Stimulated activated CD4-positive, alpha-beta T cell treated with anti-CD3 and anti-CD28 coated beads, Interleukin-12 subunit alpha, Interleukin-12 subunit beta, amount 100 ng/mL, for 4 hours (primary cell): Measurements from ENCODE around the gene NPR3.
"Not testable (repeated sequence)": the region's sequence is repeated elsewhere in the genome, so short reads cannot be mapped to it uniquely, and the experiment has no call there.

ENCODE experiments used
- DNase-seq: peaks from one replicate; pipeline ENCODE4 v3.0.0-alpha.2; 2020

Gene NPR3

DNA sequence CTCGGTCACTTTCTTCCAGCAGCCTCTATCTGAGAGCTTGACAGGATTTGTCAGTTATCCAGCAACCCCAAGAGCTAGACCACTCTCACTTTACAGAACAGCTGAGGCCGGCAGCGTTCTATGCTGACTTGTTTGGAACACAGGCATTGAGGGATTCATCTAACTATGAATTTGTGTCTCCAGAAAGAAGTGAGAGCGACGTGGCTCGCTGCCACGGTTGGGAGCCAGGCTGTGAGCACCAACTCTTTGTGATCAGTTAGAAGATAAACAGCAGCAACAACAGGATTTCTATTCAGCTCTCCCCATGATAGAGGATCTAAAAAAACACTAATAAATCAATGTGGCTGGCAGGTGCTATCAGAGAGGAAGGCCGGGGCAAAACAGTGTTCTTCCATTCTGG lies 58.6 kb downstream of the NPR3 start:
- DNase-seq, result no peak

DNA sequence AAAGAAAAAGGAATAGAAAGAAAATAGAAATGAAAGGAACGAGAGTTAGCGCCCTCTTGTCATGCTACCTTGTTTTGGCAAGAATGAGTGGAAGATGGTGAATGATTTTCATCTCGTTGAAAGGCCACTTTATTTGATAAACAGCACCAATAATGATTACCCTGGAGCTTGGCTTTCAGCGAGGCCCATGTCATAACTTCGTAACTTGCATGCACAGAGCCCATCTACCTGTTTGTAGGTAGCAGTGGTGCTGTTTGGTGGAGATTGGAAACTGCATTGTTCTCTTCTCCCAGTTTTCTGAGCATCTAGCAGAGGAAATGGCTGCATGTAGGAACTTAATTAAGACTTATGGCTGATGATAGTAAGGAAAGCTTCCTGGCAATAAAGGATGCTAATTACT lies 59.3 kb downstream of the NPR3 start:
- DNase-seq, result no peak

DNA sequence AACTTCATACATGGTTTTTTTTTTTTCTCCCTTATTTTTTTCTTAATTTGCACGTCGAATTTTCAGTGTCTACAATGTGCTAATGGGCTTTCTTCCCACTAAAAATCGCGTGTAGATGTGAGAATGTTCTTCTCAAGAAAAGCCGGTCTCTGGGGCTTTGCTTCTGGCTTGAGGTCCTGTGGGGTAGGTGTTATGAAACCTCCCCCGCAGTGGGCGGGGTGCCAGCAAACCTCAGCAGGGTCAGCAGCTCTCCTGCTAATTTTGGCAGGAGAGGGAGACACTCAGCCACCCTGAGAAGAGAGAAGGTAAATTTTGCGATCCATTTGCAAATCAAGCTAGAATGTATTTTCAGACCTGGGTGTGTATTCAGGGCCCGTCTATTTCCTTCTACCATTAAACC lies 59.9 kb downstream of the NPR3 start:
- no peak for DNase-seq

DNA sequence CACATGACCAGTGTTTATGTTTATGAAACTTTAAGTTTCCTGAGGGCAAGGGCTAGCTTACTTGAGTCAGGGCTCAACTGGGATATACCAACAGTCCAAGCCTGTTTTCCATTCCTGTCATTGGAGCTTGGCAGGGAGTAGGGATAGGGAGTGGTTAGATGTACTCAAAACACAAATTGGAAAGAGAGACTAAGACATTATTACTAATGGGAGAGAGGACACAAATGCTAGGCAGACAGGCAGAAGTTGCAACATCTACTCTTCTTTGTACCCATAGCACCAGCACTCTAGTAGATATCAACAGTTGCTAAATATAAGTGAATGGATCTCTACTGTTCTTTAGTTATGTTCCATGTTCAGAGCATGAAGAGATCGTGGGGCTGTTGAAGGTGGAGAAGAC lies 62.8 kb downstream of the NPR3 start:
- no peak for DNase-seq

DNA sequence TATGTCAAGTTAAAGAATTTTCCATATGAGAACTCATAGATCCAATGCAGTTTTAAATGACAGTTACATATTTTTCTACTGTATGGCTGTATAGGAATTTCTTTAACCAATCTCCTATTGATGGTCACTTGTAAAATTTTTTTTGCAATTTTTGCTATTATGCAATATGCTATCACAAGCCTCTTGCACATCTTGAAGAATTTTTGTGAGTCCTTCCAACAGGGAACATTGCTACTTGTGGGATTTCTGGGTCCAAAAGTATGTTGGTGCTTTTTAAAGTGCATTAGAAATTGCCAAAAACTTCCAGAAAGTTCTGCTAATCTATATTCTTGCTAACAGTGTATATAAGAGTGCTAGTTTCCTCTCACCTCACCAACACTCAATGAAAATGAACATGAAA lies 65.1 kb downstream of the NPR3 start:
- DNase-seq, result no peak

DNA sequence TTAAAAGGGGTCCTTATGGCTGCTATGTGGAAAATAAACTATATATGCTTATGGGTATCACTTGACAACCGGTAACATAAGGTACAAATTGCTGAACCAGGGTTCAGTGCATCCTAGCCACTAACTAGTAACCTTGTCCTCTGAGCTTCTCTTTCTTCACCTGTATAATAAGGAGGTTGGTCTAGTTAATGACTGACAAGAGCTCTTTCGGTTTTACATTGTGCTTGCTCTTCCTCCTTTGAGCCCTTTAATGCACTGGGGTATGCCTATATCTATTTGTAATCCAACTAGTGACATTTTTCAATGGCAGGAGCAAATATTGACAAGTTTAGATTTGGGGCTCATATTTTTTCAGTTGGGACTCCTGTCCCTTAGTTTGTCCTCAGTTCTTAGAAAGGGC lies 66.1 kb downstream of the NPR3 start:
- no peak for DNase-seq

DNA sequence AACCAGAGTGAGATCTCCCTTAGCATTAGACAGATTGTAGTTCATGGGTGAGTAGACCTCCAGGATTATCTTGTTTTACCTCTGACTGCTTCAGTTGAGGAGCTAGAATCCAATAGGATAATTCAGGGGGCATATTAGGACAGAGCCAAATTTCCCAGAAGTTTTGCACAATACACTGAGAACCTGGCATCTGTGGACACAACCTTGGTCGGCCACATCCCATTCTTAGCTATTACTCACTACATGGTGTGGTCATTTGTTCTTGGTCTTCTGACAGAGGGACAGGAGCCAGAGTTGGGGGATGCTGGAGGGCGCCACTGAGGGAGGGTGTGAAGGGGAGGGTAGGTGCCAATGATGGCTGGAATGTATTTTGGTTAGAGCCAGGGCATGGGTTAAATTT lies 66.6 kb downstream of the NPR3 start:
- DNase-seq, result no peak

DNA sequence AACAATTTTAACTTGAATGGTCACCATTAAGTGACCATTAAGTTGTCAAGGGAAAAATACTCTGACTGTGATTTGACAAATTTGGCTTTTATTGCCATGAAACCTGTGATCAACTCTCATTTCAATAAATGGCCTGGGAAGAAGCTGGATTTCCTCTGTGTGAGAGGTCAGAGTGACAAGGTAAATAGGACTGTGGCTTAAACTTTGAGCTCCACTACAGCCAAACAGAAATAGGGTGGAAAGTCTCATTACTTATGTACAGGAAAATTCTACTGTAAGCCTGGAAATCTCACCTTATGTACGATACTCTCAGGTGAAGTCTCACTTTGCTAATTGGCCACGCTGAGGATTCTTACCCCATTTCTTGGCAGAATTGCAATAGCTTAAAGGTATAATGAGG lies 67.3 kb downstream of the NPR3 start:
- no peak for DNase-seq

DNA sequence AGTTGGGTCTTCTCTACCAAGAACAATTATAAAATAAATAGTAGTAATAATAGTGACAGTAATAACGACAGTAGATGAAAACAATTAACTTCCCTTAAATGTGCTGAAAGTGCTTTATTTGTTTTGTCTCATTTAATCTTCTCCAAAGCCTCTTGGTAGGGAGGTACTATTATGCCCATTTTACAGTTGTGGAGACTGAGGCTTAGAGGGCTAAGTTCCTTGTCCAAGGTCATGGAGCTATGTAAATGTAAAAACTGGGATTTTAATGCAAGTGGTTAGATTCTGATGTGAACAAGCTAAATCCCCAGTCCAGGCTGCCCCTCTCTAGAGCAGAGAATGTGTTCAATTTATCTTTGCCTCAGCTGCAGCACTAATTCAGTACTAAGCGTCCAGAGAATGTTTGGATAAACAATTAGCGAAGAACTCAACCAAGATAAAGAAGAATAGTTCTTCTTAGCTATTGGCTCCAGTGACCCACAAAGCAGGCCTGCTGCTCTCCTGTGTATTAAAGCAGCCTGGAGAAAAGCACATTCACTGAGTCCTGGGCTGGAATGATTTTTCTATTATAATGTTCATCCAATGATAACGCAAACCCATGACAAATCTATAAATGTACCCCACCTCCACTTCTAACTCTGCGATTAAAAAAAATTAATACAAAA lies 68.8 kb downstream of the NPR3 start:
- DNase-seq, result no peak

DNA sequence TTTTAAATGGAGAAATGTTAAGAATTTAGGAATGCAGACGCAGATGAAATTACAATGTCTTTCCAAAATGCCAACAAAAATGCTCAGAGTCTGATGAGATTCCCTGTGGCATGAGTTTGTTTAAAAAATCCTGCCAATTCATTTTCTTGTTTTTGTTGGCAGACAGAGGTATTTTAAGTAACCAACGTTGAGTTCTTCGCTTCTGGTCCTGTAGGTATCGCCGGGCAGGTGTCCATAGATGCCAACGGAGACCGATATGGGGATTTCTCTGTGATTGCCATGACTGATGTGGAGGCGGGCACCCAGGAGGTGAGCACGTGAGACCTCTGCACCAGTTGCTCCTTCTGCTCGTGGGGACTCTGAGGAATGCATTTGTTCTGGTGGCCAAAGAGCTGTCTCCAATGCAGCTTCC lies 69.4 kb downstream of the NPR3 start:
- no peak for DNase-seq

DNA sequence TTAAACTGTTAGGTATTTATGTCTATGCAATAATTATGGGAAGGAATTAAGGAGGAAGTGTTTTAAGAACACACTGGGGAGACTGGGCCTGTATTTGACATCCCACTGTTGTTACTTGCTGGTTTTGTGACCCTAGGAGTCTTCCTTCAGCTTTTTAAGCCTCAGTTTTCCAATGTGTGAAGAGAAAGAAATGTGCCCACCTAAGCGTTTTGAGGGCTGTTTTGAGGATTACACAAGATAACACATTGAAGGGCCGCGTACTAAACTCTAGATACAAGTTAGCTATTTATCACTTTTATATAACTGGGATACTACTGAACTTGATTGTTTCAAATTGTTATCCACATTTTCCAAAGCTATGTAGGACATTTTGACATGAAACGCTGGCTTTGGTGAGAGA lies 72.5 kb downstream of the NPR3 start:
- no peak for DNase-seq

DNA sequence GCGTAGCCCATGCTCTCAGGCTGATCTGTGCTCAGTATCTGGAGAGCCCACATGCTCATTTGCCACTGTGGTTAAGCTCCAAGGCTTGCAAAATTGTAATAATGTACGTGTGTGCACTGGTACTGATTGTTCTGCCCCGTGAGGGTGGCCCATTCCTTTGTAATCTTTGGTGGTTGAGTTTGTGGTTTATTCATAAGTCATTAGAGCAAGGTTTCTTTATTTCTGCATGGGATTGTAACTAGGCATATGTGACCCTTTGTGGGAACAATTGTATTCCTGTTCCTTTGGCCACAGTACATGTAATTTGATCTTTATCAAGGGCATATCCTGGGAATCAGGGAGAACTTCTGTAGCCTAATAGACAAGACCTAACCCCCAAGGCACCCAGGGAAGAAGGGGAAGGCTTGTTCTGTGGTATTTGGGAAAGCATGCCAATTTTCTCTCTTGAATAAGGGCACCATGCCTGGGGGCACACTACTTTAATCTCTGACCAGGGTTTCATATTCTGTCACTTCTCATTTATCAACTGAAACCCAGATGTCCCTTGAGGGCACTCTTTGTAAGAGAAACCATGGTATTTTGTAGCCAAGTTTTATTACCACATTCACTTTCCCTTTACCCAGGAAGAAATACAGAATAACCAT lies 74.6 kb downstream of the NPR3 start:
- no peak for DNase-seq

DNA sequence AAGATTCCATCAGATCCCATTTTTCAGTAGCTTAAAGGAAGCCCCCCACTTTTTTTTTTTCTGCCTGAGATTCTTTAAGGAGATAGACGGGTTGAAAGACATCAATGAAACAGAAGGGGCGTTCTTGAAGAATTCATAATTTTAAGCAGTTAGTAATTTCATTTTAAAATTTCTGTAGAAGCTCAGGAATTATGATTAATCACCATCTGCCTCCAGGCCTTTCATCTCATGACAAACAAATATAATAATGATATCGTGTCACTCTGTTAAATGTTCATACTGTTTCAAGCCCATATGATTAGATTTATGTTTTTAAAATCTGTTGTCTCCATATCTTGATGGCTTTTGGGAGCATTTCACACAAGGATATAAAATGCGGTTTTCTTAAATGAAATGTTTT lies 75.2 kb downstream of the NPR3 start:
- no peak for DNase-seq

DNA sequence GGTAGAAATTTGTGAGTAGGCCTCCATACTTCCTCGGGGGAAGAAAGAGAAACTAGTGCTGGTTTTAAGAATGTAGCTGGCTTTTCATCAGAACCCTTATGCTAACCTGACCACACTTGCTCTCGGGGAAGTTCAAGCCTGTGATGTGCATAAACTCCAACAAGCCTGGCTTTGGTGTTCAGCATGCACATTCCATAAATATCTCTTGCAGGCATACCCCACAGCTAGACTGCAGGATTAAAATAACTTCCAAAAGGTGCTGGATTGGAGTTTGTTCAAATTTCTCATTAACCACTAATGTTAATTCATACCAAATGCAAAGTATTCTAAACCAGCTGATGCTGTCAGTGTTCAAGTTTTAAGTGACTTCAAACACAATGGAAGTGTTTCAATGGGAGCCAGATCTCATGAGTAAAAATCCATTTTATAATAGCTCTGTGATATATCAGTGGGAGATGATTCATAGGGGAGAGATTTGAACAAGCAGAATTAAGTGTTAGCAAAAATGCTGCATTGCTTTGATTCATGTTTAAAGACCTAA lies 79.4 kb downstream of the NPR3 start:
- no peak for DNase-seq

DNA sequence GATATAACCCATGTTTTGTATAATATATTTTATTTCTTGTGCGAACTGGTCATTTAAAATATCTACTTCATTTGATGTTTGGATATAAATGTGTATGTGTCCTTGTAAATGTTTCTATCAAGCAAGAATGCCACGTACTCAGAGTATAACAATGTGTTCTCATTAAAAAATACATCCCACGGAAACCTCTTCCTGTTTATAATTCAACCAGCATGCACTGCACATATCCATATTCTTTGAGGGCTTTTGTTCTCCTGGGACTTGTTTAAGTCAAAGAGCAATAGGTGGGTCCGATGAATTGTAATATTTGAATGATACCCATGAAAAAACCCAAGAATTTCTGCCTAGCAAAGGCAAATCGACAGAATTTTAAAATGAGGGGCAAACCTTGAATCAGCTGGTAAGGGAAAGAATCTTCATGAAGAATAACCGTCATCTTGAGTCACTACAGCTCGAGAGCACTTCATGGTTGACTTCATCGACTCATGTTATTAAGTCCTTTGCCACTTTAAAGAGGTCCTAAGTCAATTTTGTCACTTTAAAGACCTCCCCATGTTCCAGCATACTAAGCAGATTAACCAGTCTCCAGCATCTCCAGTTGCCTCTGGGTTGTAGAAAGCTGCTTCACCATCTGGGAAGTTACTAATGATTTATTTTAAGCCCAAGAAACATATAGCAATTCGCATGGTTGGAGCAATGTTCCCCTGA lies 80.6 kb downstream of the NPR3 start:
- no peak for DNase-seq

DNA sequence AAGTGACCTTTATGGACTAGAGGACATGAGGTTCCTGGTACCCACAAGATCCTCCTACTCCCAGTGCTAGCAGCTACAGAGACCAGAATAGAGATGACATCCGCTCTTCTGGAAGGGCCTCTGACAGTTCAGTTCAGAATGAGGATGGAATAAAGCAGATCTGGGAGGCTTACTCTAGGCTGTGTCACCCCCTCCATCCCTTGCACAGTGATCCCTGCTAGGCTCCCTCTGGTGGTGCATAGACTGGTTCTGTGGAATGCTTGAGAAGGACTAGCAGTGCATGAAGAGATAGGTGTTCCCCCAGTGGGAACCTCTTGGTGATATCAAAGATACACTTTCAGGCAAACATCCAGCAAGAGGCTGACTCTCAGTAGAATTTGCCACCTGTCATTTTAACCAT lies 83.0 kb downstream of the NPR3 start:
- DNase-seq, result no peak

DNA sequence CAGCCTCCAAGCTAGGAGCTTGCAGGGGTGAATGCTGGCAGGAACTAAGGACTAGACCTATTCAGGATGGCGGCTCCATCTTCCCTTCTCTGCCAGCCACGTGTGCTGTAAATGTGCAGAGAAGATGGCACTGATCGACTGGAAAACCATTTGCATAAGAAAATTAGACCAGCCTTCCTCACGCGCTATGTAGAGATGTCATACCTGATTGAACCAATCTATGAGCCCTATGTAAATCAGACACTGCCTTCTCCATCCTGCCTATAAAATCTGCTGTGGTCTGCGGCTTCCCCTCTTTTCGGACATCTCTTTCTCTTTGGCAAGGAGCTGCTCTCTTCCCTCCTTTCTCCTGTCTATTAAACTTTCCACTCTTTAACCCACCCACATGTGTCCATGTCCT lies 91.6 kb downstream of the NPR3 start:
- no peak for DNase-seq

DNA sequence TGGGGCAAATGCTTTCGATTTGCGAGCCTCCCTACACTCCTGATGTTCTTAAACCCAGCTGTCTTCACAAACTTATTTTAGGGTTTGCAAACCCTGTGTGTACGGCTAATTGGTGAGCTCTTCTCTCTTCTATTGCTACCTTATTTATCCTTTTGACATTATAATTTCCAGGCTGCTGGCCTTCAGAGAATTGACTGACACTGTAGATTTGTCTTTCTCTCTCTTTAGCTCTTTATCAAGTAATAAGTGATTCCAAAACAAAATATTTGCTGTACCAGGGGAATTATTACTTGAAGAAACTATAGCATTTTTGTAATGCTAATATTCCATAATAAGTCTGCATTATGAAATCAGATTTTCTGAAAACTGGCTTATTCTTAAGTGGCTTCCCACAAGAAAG lies 92.5 kb downstream of the NPR3 start:
- DNase-seq, result no peak

DNA sequence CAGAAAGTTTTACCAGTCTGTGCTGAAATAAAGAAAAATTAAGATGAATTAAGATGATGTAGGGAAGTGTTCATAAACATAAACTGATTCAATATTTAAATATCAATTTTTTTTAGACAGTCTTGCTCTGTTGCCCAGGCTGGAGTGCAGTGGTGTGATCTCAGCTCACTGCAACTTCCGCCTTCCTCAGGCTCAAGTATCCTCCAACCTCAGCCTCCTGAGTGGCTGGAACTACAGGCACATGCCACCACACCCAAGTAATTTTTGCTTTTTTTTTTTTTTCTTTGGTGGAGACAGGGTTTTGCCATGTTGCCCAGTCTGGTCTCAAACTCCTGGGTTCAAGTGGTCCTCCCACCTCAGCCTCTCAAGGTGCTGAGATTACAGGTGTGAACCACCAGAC lies 94.3 kb downstream of the NPR3 start:
- DNase-seq, result not testable (repeated sequence)

DNA sequence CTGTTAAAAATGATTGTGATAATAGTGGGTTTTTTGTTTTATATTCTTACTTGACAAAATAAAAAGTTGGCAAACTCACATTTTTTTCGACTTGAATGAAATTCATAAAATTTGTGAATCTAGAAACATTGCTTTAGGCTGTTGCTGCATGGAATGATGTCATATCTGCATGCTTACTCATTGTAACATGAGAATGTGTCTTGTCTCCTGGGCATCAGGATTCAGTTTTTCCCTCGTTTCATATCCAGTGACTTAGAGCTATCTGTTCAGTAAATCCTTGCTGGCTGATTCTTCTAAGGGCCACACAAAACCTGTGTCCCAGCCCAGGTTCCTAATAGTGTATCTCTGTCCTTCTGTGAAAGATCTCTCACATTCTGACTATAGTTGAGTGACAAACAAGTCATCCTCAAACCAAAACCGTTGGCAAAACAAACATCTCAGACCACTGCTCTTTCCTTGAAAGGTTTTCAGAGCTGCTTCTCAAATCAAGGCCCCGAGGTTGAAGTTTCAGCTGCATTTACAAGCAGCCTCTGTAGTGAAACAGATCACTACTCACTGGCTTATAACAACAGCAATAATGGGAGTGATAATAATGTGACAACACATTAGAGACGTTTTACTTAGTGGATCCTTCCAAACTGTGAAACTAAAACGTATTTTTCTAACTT lies 95.0 kb downstream of the NPR3 start:
- DNase-seq, result no peak

DNA sequence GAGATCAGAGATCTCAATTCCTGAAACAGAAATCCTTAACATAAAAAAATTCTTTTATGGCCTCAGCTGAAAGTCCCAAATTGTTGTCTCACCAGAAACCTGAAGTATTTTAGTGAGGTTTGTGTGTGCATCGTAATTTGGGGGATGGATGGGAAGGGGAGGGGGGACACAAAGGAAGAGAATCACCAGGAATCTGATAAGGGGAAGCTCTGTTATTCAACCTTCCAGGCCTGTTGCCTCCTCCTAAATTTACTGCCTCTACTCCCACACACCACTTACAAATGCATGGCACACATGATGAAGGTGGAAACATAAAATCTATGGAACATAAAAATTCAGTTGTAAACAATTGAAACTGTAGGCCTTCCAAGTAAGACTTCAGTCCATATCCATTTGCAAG lies 97.7 kb downstream of the NPR3 start:
- DNase-seq, result no peak

DNA sequence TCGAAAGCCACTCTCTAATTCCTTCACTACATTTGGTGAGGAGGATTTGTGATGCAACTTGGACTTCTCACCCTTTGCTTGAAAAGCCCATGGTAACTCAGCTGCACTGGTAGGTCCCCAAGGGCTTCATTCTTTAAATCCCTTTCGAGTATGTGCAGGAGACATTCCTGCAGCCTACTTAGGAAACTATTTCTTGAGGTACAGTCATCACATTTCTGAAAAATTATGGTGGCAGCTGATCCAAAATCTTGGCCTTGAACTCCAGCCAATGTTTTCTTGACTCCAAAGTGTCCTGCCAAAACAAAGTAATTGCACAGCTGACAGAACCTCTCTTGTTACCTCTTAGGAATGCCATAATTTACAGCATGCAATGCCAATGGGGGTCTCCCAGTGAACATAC lies 99.7 kb downstream of the NPR3 start:
- DNase-seq, result no peak

DNA sequence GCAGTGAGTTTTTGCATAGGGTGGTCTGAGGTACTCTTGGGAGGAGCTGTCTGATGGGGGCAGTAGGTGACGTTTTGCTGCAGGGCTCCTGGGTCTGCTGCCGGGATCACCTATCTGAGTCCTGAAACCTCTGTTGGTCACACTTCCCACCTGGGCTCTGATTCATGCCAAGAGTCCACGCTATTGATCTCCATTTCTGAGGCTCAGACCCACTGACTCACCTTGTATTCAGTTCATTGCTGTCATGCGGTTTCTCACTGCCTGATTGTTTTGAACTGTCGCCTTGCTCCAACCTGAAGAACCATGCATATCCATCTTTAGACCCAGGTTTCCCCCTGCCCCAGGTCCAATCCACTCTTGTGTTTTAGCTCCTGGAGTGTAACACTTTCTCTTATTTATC lies 101.3 kb downstream of the NPR3 start:
- DNase-seq, result no peak

DNA sequence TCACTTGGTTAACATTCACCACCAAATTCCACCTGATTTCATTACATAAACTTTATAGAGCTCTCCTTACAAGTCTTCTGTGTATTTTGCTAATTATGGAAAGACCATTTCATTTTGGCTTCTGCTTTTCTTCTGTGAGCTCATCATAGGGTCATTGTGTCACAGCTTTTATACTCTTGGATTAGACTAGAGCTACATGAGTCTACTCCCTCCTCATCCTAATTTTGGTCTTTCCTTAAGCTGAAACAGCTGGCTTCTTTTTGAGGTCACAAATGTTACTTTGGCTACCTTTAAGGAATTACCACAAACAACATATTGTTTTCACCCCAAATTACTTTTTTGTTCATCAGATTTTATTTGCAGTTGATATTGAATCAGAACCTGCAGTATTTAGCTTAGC lies 103.0 kb downstream of the NPR3 start:
- no peak for DNase-seq
